SK-N-SH (cell line): ENCODE measurements around the gene IL16. TPM values are rescaled to one million over a fixed set of nuclear protein-coding genes. Genes with fewer than 3 reads are reported as not detected.

Experiments
- CTCF ChIA-PET: fragments of 300-600, 350-600 bp; formaldehyde crosslinking; extraction: SDS; loops from one replicate; lab custom pipeline; 2021; lab: Yijun Ruan, JAX
- POLR2A ChIA-PET: fragments of 350-600 bp; sonication (Branson Sonifier 250); formaldehyde crosslinking; extraction: SDS; loops from one replicate; lab custom pipeline; 2020; ENCODE audit warnings: antibody characterized with exemption, inconsistent platforms; lab: Yijun Ruan, JAX
- DNase-seq: peaks from one replicate; pipeline ENCODE4 v3.0.0; 2012
- H2AFZ ChIP-seq: fragments of 200-600 bp; sonication (generic); 2 replicates; pipeline ENCODE4 v1.8.1; 2016; ENCODE audit warnings: antibody characterized with exemption, mild to moderate bottlenecking, low read depth
- H3F3A ChIP-seq: fragments of 200-600 bp; sonication (generic); replicated peaks from 2 replicates; pipeline ENCODE3; 2016; ENCODE audit warnings: antibody characterized with exemption, mild to moderate bottlenecking; ENCODE audit not compliant: insufficient read depth
- H3K27ac ChIP-seq, 2 experiments: fragments of 200-500 bp in 1 of 2; fragments of 200-600 bp in 1 of 2; sonication (Bioruptor generic) in 1 of 2; sonication (generic), shearing (Covaris generic) in 1 of 2; 2 replicates each; pipeline versions ENCODE4 v1.5.1 to v1.6.1; 2014 to 2016; ENCODE audit warnings: low read depth in 2 of 2, inconsistent platforms in 1 of 2, low read length in 1 of 2, mild to moderate bottlenecking in 1 of 2, mixed read lengths in 1 of 2
- H3K27me3 ChIP-seq: fragments of 200-600 bp; sonication (generic), shearing (Covaris generic); 2 replicates; pipeline ENCODE4 v1.6.1; 2016; ENCODE audit warnings: mixed run types; ENCODE audit not compliant: insufficient read depth
- H3K36me3 ChIP-seq, 2 experiments: fragments of 200-500 bp in 1 of 2; fragments of 200-600 bp in 1 of 2; sonication (Bioruptor generic) in 1 of 2; sonication (generic) in 1 of 2; replicated peaks in 1 of 2; 2 replicates each; pipeline versions ENCODE3 to v1.5.1; 2014 to 2016; ENCODE audit warnings: low read length in 1 of 2, mild to moderate bottlenecking in 1 of 2; ENCODE audit not compliant: insufficient read depth in 2 of 2, control insufficient read depth in 1 of 2
- H3K4me1 ChIP-seq, 2 experiments: fragments of 200-500 bp in 1 of 2; fragments of 200-600 bp in 1 of 2; sonication (Bioruptor generic) in 1 of 2; sonication (generic), shearing (Covaris generic) in 1 of 2; 2 replicates each; pipeline versions ENCODE4 v1.5.1 to v1.6.1; 2014 to 2016; ENCODE audit warnings: low read depth in 1 of 2, low read length in 1 of 2, mixed run types in 1 of 2; ENCODE audit not compliant: insufficient read depth in 2 of 2, control insufficient read depth in 1 of 2
- H3K4me2 ChIP-seq: fragments of 200-600 bp; sonication (generic), shearing (Covaris generic); 2 replicates; pipeline ENCODE4 v1.6.1; 2017; ENCODE audit warnings: mixed run types
- H3K4me3 ChIP-seq, 2 experiments: fragments of 200-500 bp in 1 of 2; fragments of 200-600 bp in 1 of 2; sonication (Bioruptor generic) in 1 of 2; sonication (generic), shearing (Covaris generic) in 1 of 2; 2 replicates each; pipeline versions ENCODE4 v1.5.1 to v1.8.1; 2014 to 2016; ENCODE audit warnings: low read depth in 2 of 2, inconsistent platforms in 1 of 2, low read length in 1 of 2, mild to moderate bottlenecking in 1 of 2, mixed read lengths in 1 of 2, moderate library complexity in 1 of 2
- H3K79me2 ChIP-seq: fragments of 200-600 bp; sonication (generic); 2 replicates; pipeline ENCODE4 v1.8.1; 2017; ENCODE audit warnings: mild to moderate bottlenecking; ENCODE audit not compliant: insufficient read depth
- H3K9ac ChIP-seq: fragments of 200-600 bp; sonication (generic); 2 replicates; pipeline ENCODE4 v1.6.1; 2017; ENCODE audit warnings: mixed run types
- H3K9me2 ChIP-seq: fragments of 200-600 bp; sonication (generic); 2 replicates; pipeline ENCODE4 v1.6.1; 2017; ENCODE audit warnings: mixed run types
- H3K9me3 ChIP-seq: fragments of 200-600 bp; sonication (generic); 2 replicates; pipeline ENCODE4 v1.6.1; 2017; ENCODE audit warnings: mixed run types, mild to moderate bottlenecking, moderate library complexity
- H4K20me1 ChIP-seq: fragments of 200-600 bp; sonication (generic); 2 replicates; pipeline ENCODE4 v1.6.1; 2017; ENCODE audit warnings: mild to moderate bottlenecking, mixed run types; ENCODE audit not compliant: insufficient read depth
- ELF1 ChIP-seq: IDR thresholded peaks from 2 replicates; pipeline ENCODE4 v1.4.0; 2012
- EP300 ChIP-seq, 2 experiments: IDR thresholded peaks; 2 replicates each; pipeline versions ENCODE4 v1.4.0 to v1.6.1; 2012; ENCODE audit warnings: borderline replicate concordance in 1 of 2, low read depth in 1 of 2, low read length in 1 of 2
- FOXM1 ChIP-seq: IDR thresholded peaks from 2 replicates; pipeline ENCODE4 v1.4.0; 2012; ENCODE audit warnings: low read depth, mild to moderate bottlenecking
- GATA2 ChIP-seq: sonication (generic); formaldehyde crosslinking; IDR thresholded peaks from 2 replicates; pipeline ENCODE4 v1.5.0; 2020; ENCODE audit warnings: mild to moderate bottlenecking, missing genetic modification reagents
- JUND ChIP-seq: IDR thresholded peaks from 2 replicates; pipeline ENCODE4 v1.4.0; 2012
- PBX3 ChIP-seq: IDR thresholded peaks from 2 replicates; pipeline ENCODE4; 2012
- RCOR1 ChIP-seq: fragments of 150-350 bp; IDR thresholded peaks from 2 replicates; pipeline ENCODE4 v1.6.1; 2017; ENCODE audit warnings: antibody characterized with exemption, low read length
- RFX5 ChIP-seq: IDR thresholded peaks from 2 replicates; pipeline ENCODE4 v1.6.1; 2012; ENCODE audit warnings: mild to moderate bottlenecking, improper control_type of control experiment, low read length
- RXRA ChIP-seq: IDR thresholded peaks from 2 replicates; pipeline ENCODE4 v1.4.0; 2012; ENCODE audit warnings: low read depth, mild to moderate bottlenecking, borderline replicate concordance
- SIN3A ChIP-seq: IDR thresholded peaks from 2 replicates; pipeline ENCODE4 v1.6.1; 2012; ENCODE audit warnings: low read depth, mild to moderate bottlenecking, low read length, moderate library complexity, borderline replicate concordance
- SMC3 ChIP-seq: IDR thresholded peaks from 2 replicates; pipeline ENCODE4 v1.6.1; 2012; ENCODE audit warnings: low read depth, low read length, improper control_type of control experiment
- TCF12 ChIP-seq: IDR thresholded peaks from 2 replicates; pipeline ENCODE4 v1.4.0; 2012
- TEAD4 ChIP-seq: IDR thresholded peaks from 2 replicates; pipeline ENCODE4 v1.4.0; 2012; ENCODE audit warnings: mild to moderate bottlenecking, borderline replicate concordance; ENCODE audit not compliant: insufficient read depth
- ZBTB33 ChIP-seq: IDR thresholded peaks from 2 replicates; pipeline ENCODE4 v1.4.0; 2012; ENCODE audit warnings: low read depth, borderline replicate concordance
- WGBS: methylation state at CpG from one replicate; pipeline ENCODE4 v1.1.6; 2017; ENCODE audit warnings: low lambda C conversion rate; 5-methylcytosine and 5-hydroxymethylcytosine counted together
- polyA plus RNA-seq, 3 experiments: library from polyadenylated mRNA; depleted of rRNA; stranded (reverse); fragments of >200 nt; gene quantifications; 2 replicates each; pipeline ENCODE4 v1.2.3, GENCODE V29; 2012
- TF ChIP-seq, protein P1 (sequence below): IDR thresholded peaks from 2 replicates; pipeline ENCODE4 v1.6.1; 2012; ENCODE audit warnings: mild to moderate bottlenecking, low read depth, low read length, moderate library complexity

IL16 gene
- polyA plus RNA-seq, 1 of the 3 experiments (the other 2 are of a cell fraction) = not detected

DNA sequence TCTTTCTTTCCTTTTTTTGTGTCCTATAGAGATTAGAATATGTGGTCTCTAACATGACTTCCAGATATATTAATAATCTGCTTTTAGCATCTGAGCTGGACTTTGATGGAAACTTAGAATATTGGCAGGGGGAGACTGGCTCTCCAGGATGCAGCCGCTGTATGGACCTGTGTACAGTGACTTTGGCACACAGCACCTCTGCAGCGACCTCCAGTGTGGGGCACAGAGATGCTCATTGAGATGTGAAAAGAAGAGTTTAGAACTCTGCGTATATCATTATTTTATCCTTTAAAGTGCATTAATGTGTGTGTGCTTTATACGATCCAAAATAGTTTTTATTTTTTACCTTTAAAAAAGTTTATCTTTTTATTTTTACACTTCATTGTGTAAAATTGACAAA is 44.3 kb upstream of the IL16 start:
- no peak overlapping the region for H2AFZ ChIP-seq
- H3K9ac ChIP-seq = no peak overlapping the region
- H3K9me3 ChIP-seq = no peaks in the 10 kb centered on the region
- no peaks in the 10 kb centered on the region for H3K27me3 ChIP-seq
- no peak overlapping the region for H3K27ac ChIP-seq
- WGBS = 71% methylated on average over 4 of the region's 4 CpGs
- H3K79me2 ChIP-seq = no peaks in the 10 kb centered on the region
- H3K4me2 ChIP-seq = no peak overlapping the region
- TF ChIP-seq PBX3 (no peak), ELF1 (no peak), SIN3A (no peak), RFX5 (no peak), ZBTB33 (no peak), FOXM1 (no peak), SMC3 (no peak), TEAD4 (no peak), GATA2 (CRISPR knock-in tag) (no peak), EP300 (IDR thresholded peaks at IDR 0.05; ENCODE audit: borderline replicate concordance in 1 of 2, low read depth in 1 of 2, low read length in 1 of 2) (no peak), JUND (no peak), RXRA (no peak), TCF12 (no peak), RCOR1 (no peak)
- TF ChIP-seq, protein P1, sequence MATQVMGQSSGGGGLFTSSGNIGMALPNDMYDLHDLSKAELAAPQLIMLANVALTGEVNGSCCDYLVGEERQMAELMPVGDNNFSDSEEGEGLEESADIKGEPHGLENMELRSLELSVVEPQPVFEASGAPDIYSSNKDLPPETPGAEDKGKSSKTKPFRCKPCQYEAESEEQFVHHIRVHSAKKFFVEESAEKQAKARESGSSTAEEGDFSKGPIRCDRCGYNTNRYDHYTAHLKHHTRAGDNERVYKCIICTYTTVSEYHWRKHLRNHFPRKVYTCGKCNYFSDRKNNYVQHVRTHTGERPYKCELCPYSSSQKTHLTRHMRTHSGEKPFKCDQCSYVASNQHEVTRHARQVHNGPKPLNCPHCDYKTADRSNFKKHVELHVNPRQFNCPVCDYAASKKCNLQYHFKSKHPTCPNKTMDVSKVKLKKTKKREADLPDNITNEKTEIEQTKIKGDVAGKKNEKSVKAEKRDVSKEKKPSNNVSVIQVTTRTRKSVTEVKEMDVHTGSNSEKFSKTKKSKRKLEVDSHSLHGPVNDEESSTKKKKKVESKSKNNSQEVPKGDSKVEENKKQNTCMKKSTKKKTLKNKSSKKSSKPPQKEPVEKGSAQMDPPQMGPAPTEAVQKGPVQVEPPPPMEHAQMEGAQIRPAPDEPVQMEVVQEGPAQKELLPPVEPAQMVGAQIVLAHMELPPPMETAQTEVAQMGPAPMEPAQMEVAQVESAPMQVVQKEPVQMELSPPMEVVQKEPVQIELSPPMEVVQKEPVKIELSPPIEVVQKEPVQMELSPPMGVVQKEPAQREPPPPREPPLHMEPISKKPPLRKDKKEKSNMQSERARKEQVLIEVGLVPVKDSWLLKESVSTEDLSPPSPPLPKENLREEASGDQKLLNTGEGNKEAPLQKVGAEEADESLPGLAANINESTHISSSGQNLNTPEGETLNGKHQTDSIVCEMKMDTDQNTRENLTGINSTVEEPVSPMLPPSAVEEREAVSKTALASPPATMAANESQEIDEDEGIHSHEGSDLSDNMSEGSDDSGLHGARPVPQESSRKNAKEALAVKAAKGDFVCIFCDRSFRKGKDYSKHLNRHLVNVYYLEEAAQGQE = no peak
- no peaks in the 10 kb centered on the region for H4K20me1 ChIP-seq
- H3K4me1 ChIP-seq = peaks cover 0 to 2% of the 10 kb centered on the region in 2 experiments; a peak in 1 of 4 replicates
- no peak for DNase-seq
- CTCF ChIA-PET = interaction anchor here (0.7 to 17.5 kb wide), 6 partner anchors 11 to 122 kb away, joined by 3 to 395 read pairs (median 4); no protein-coding TSS in a partner anchor
- no peaks in the 10 kb centered on the region for H3F3A ChIP-seq
- POLR2A ChIA-PET = no interaction called here
- no peak overlapping the region for H3K4me3 ChIP-seq
- H3K9me2 ChIP-seq = no peaks in the 10 kb centered on the region
- H3K36me3 ChIP-seq = no peaks in the 10 kb centered on the region
